Stomach smooth muscle (tissue), 2 donors: Measurements from ENCODE around the gene ARL6IP6.

Source experiments
- H3K27ac ChIP-seq: one replicate; pipeline ENCODE4 v1.7.0; 2013; ENCODE audit warnings: mild to moderate bottlenecking, low read length, inconsistent platforms
- H3K27me3 ChIP-seq, 2 donors: one replicate each; pipeline ENCODE4 v1.7.0; 2013; ENCODE audit warnings: low read length in 2 of 2; ENCODE audit not compliant: insufficient read depth in 2 of 2, control insufficient read depth in 1 of 2
- H3K36me3 ChIP-seq, 2 donors: one replicate each; pipeline ENCODE4 v1.7.0; 2013; ENCODE audit warnings: low read length in 2 of 2; ENCODE audit not compliant: control insufficient read depth in 2 of 2, insufficient read depth in 2 of 2
- H3K4me1 ChIP-seq: one replicate; pipeline ENCODE4 v1.7.0; 2013; ENCODE audit warnings: low read length; ENCODE audit not compliant: control insufficient read depth, insufficient read depth
- H3K4me3 ChIP-seq, 2 donors: one replicate each; pipeline ENCODE4 v1.7.0; 2013; ENCODE audit warnings: low read length in 2 of 2
- H3K9ac ChIP-seq, 2 donors: one replicate each; pipeline ENCODE4 v1.7.0; 2013; ENCODE audit warnings: low read length in 2 of 2, mild to moderate bottlenecking in 1 of 2
- H3K9me3 ChIP-seq, 2 donors: one replicate each; pipeline ENCODE4 v1.7.0; 2013; ENCODE audit warnings: low read length in 2 of 2; ENCODE audit not compliant: control insufficient read depth in 2 of 2
- donor health status: healthy.
- donor health status: Pancreatic carcinoma.

ARL6IP6 gene

GRCh38 chr2:152718076-152718908 is at the start of gene ARL6IP6:
Gene ARL6IP6, plus strand, starts transcription at chr2:152718620. Its CDS starts 5 bp downstream, at chr2:152718625.
- H3K4me3 ChIP-seq: peak within 1 kb of the TSS; percentile 79 to 96
- H3K27ac ChIP-seq: peak within 1 kb of the TSS; percentile 94
- H3K36me3 ChIP-seq: peaks cover 0 to 7% of the 10 kb centered on the region in 2 donors
- H3K9ac ChIP-seq: peak within 1 kb of the TSS; percentile 90 to 92
- H3K27me3 ChIP-seq: no peaks in the 10 kb centered on the region
- H3K9me3 ChIP-seq: no peaks in the 10 kb centered on the region
- H3K4me1 ChIP-seq: peaks cover 7% of the 10 kb centered on the region

- H3K4me3 ChIP-seq: no peak overlapping the region
- H3K27me3 ChIP-seq: no peaks in the 10 kb centered on the region
- H3K4me1 ChIP-seq: no peaks in the 10 kb centered on the region
- peaks cover 20 to 32% of the 10 kb centered on the region in 2 donors for H3K36me3 ChIP-seq
- H3K9me3 ChIP-seq: no peaks in the 10 kb centered on the region
- no peak overlapping the region for H3K9ac ChIP-seq
- H3K27ac ChIP-seq: no peak overlapping the region
These were observed 44.1 kb upstream of the ARL6IP6 start for GRCh38 chr2:152674334-152674733.

- no peaks in the 10 kb centered on the region for H3K4me1 ChIP-seq
- H3K27me3 ChIP-seq: no peaks in the 10 kb centered on the region
- peaks cover 16 to 22% of the 10 kb centered on the region in 2 donors for H3K36me3 ChIP-seq
- H3K27ac ChIP-seq: no peak overlapping the region
- no peak overlapping the region for H3K9ac ChIP-seq
- no peaks in the 10 kb centered on the region for H3K9me3 ChIP-seq
- no peak overlapping the region for H3K4me3 ChIP-seq
These were observed 42.0 kb upstream of the ARL6IP6 start for GRCh38 chr2:152676461-152676860.

GRCh38 chr2:152678808-152679207 is 39.6 kb upstream of the ARL6IP6 start:
- Histone ChIP-seq H3K4me3 (no peak overlapping the region), H3K36me3 (peaks cover 11 to 22% of the 10 kb centered on the region in 2 donors), H3K27me3 (no peaks in the 10 kb centered on the region)

GRCh38 chr2:152682663-152683062 is 35.8 kb upstream of the ARL6IP6 start:
- H3K36me3 ChIP-seq: peaks cover 0 to 13% of the 10 kb centered on the region in 2 donors
- no peaks in the 10 kb centered on the region for H3K9me3 ChIP-seq
- no peak overlapping the region for H3K27ac ChIP-seq
- H3K4me3 ChIP-seq: no peak overlapping the region
- no peak overlapping the region for H3K9ac ChIP-seq
- no peaks in the 10 kb centered on the region for H3K27me3 ChIP-seq
- H3K4me1 ChIP-seq: no peaks in the 10 kb centered on the region

More at GRCh38 chr2:152678808-152679207, 39.6 kb upstream of the ARL6IP6 start:
- Histone ChIP-seq H3K9ac (no peak overlapping the region), H3K27ac (no peak overlapping the region), H3K4me1 (no peaks in the 10 kb centered on the region), H3K9me3 (no peaks in the 10 kb centered on the region)

- Histone ChIP-seq H3K9ac (no peak overlapping the region), H3K27me3 (no peaks in the 10 kb centered on the region), H3K4me3 (no peak overlapping the region), H3K36me3 (peaks cover 0 to 13% of the 10 kb centered on the region in 2 donors), H3K9me3 (no peaks in the 10 kb centered on the region), H3K4me1 (no peaks in the 10 kb centered on the region), H3K27ac (no peak overlapping the region)
These were observed 35.0 kb upstream of the ARL6IP6 start for GRCh38 chr2:152683400-152683799.

GRCh38 chr2:152686321-152686720 is 32.1 kb upstream of the ARL6IP6 start:
- no peaks in the 10 kb centered on the region for H3K9me3 ChIP-seq
- no peak overlapping the region for H3K27ac ChIP-seq
- H3K27me3 ChIP-seq: no peaks in the 10 kb centered on the region

GRCh38 chr2:152693033-152693432 is 25.4 kb upstream of the ARL6IP6 start:
- H3K4me3 ChIP-seq: no peak overlapping the region
- H3K9ac ChIP-seq: no peak overlapping the region
- no peaks in the 10 kb centered on the region for H3K27me3 ChIP-seq
- H3K4me1 ChIP-seq: no peaks in the 10 kb centered on the region
- peaks cover 5% of the 10 kb centered on the region in 2 donors for H3K36me3 ChIP-seq
- no peak overlapping the region for H3K27ac ChIP-seq
- H3K9me3 ChIP-seq: no peaks in the 10 kb centered on the region

More at GRCh38 chr2:152686321-152686720, 32.1 kb upstream of the ARL6IP6 start:
- H3K9ac ChIP-seq: no peak overlapping the region
- peaks cover 0 to 5% of the 10 kb centered on the region in 2 donors for H3K36me3 ChIP-seq
- no peaks in the 10 kb centered on the region for H3K4me1 ChIP-seq
- H3K4me3 ChIP-seq: no peak overlapping the region

GRCh38 chr2:152694161-152694661 is 24.2 kb upstream of the ARL6IP6 start:
- Histone ChIP-seq H3K36me3 (peaks cover 5% of the 10 kb centered on the region in 2 donors), H3K27ac (no peak overlapping the region), H3K4me1 (no peaks in the 10 kb centered on the region), H3K4me3 (no peak overlapping the region), H3K9me3 (no peaks in the 10 kb centered on the region), H3K9ac (no peak overlapping the region), H3K27me3 (no peaks in the 10 kb centered on the region)

GRCh38 chr2:152695763-152696162 is 22.7 kb upstream of the ARL6IP6 start:
- no peak overlapping the region for H3K4me3 ChIP-seq
- H3K36me3 ChIP-seq: peaks cover 5% of the 10 kb centered on the region in 2 donors
- no peak overlapping the region for H3K9ac ChIP-seq
- H3K27ac ChIP-seq: no peak overlapping the region
- no peaks in the 10 kb centered on the region for H3K9me3 ChIP-seq
- H3K27me3 ChIP-seq: no peaks in the 10 kb centered on the region
- H3K4me1 ChIP-seq: no peaks in the 10 kb centered on the region

- Histone ChIP-seq H3K9me3 (no peaks in the 10 kb centered on the region), H3K9ac (no peak overlapping the region), H3K4me3 (no peak overlapping the region), H3K36me3 (peaks cover 5 to 9% of the 10 kb centered on the region in 2 donors), H3K27ac (no peak overlapping the region), H3K4me1 (no peaks in the 10 kb centered on the region), H3K27me3 (no peaks in the 10 kb centered on the region)
These were observed 21.9 kb upstream of the ARL6IP6 start for GRCh38 chr2:152696476-152696875.
